Adrenal gland (tissue), 12 donors: ENCODE results near the gene NDUFS6. TPM values are rescaled to one million over a fixed set of nuclear protein-coding genes. Genes with fewer than 3 reads are reported as not detected.

Experiments used
- DNase-seq, 7 donors: peaks; one replicate each; pipeline ENCODE4 v3.0.0-alpha.2; 2019 to 2020
- H3K27ac ChIP-seq, 5 donors: fragments of 200-600 bp; sonication (generic) in 4 of 5; 1 replicate in 3 of 5; 2 replicates in 2 of 5; pipeline versions ENCODE4 v1.5.1 to v1.8.0; 2016 to 2020; ENCODE audit warnings: mild to moderate bottlenecking in 1 of 5
- H3K27me3 ChIP-seq: fragments of 200-600 bp; 2 replicates; pipeline ENCODE4 v1.8.0; 2021
- H3K36me3 ChIP-seq, 2 donors: fragments of 200-600 bp; replicated peaks in 1 of 2; 1 replicate in 1 of 2; 2 replicates in 1 of 2; pipeline versions ENCODE4 v1.5.1 to v1.8.0; 2018 to 2022
- H3K4me1 ChIP-seq, 2 donors: fragments of 200-600 bp; replicated peaks in 1 of 2; 1 replicate in 1 of 2; 2 replicates in 1 of 2; pipeline versions ENCODE4 v1.5.1 to v1.8.0; 2018 to 2021
- H3K4me3 ChIP-seq, 4 donors: fragments of 200-600 bp; sonication (generic) in 3 of 4; one replicate each; pipeline ENCODE4 v1.5.1; 2016 to 2018
- H3K9me3 ChIP-seq, 3 donors: fragments of 200-600 bp; sonication (generic) in 1 of 3; replicated peaks in 1 of 3; 1 replicate in 2 of 3; 2 replicates in 1 of 3; pipeline versions ENCODE4 v1.5.1 to v1.8.0; 2016 to 2021
- CTCF ChIP-seq, 6 experiments: fragments of 450-650 bp in 4 of 6; fragments of 200-600 bp in 2 of 6; sonication (generic) in 1 of 6; IDR thresholded peaks; 1 replicate in 5 of 6; 2 replicates in 1 of 6; pipeline versions ENCODE4 v1.5.1 to v1.8.0; 2016 to 2021; ENCODE audit warnings: antibody characterized with exemption in 6 of 6, mild to moderate bottlenecking in 2 of 6, moderate library complexity in 1 of 6
- POLR2A ChIP-seq, 2 donors: fragments of 450-650 bp; IDR thresholded peaks; one replicate each; pipeline ENCODE4 v1.6.1; 2017; ENCODE audit warnings: antibody characterized with exemption in 2 of 2, mild to moderate bottlenecking in 2 of 2, moderate library complexity in 1 of 2
- WGBS, 4 donors: extraction: QIAGEN DNeasy Blood & Tissue Kit in 2 of 4; methylation state at CpG; one replicate each; pipeline versions ENCODE4 v1.1.5 to v1.1.7; 2013 to 2017; 5-methylcytosine and 5-hydroxymethylcytosine counted together
- intact Hi-C, 2 donors: fragments of 100-400 bp; cut with DNase I; formaldehyde crosslinking; loops; one replicate each; pipeline versions ENCODE4 v1.14.1 to v1.15.0; 2022 to 2023
- polyA plus RNA-seq, 3 donors: library from polyadenylated mRNA; stranded (reverse); fragments of 200-250 nt in 2 of 3; fragments of 350-450 nt in 1 of 3; fragmentation: Illumina TruSeq in 1 of 3; extraction: RNeasy Lipid Tissue Mini Kit (QIAGEN cat#74804) in 1 of 3; gene quantifications; one replicate each; pipeline ENCODE4 v1.2.3, GENCODE V29; 2013 to 2014
- total RNA-seq, 9 donors: library from RNA; depleted of rRNA in 4 of 9; stranded (reverse); fragments of >200 nt in 4 of 9; fragments of 120-200 nt in 1 of 9; fragmentation: NEBNext Ultra II Directional in 1 of 9; extraction: Animal tissue kit (Norgen Biotek cat#: 25700) in 1 of 9; gene quantifications; one replicate each; pipeline versions ENCODE4 v1.1.0 to v1.2.4, GENCODE V29; 2013 to 2023
- donor health status: healthy with polysubstance abuse.
- donor health status: Bipolar disorder and iron deficiency.
- donor health status: DM: yes; HTN: yes; CAD: no.
- donor health status: DM: no; HTN: no; CAD: no.
- donor health status: DM: no; HTN: no; CAD: no.
- donor health status: DM: yes; HTN: yes; CAD: no.

Gene NDUFS6
- total and polyA plus RNA-seq, 12 donors = 23.3 to 75.8 (median 37.9) TPM

- WGBS, 4 donors = 94 to 97% (median 96%) methylated on average over 2 to 4 of the region's 4 CpGs
- DNase-seq = no peak
- Histone ChIP-seq H3K27me3 (no peaks in the 10 kb centered on the region), H3K4me1 (no peaks in the 10 kb centered on the region), H3K4me3 (no peak overlapping the region), H3K36me3 (peaks cover 0 to 12% of the 10 kb centered on the region in 2 donors), H3K9me3 (no peaks in the 10 kb centered on the region), H3K27ac (no peak overlapping the region)
- intact Hi-C loops = no loop called here
- TF ChIP-seq POLR2A (IDR thresholded peaks at IDR 0.05) = no peak
These were observed 19.7 kb downstream of the NDUFS6 start for GRCh38 chr5:1820926-1821325.

DNA sequence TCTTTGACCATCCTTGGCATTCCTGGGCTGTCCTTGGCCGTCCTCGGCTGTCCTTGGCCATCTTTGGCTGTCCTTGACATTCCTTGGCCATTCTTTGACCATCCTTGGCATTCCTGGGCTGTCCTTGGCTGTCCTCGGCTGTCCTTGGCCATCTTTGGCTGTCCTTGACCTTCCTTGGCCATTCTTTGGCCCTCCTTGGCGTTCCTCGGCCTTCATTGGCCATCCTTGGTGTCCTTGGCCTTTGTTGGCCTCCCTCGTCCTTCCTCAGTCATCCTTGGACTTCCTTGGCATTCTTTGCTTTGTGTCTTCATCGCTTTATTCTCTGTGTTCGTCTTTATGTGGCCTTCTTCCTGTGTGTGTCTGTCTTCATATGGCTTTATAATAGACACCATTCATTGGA is 20.7 kb downstream of the NDUFS6 start:
- Histone ChIP-seq H3K27me3 (no peaks in the 10 kb centered on the region), H3K4me3 (no peak overlapping the region), H3K9me3 (no peaks in the 10 kb centered on the region), H3K4me1 (no peaks in the 10 kb centered on the region), H3K27ac (no peak overlapping the region), H3K36me3 (peaks cover 0 to 5% of the 10 kb centered on the region in 2 donors)
- TF ChIP-seq POLR2A (IDR thresholded peaks at IDR 0.05) (no peak), CTCF (IDR thresholded peaks at IDR 0.05) (no peak)
- WGBS, 4 donors = 60 to 68% (median 63%) methylated on average over 8 of the region's 8 CpGs
- DNase-seq = no peak
- intact Hi-C loops = no loop called here

- H3K4me1 ChIP-seq = no peaks in the 10 kb centered on the region
- no peaks in the 10 kb centered on the region for H3K27me3 ChIP-seq
- TF ChIP-seq CTCF (IDR thresholded peaks at IDR 0.05) (no peak), POLR2A (IDR thresholded peaks at IDR 0.05) (no peak)
- H3K36me3 ChIP-seq = no peaks in the 10 kb centered on the region
- no peaks in the 10 kb centered on the region for H3K9me3 ChIP-seq
- WGBS, 4 donors = 83 to 100% (median 95%) methylated on average over 7 to 12 of the region's 12 CpGs
- H3K27ac ChIP-seq = no peak overlapping the region
- no peak overlapping the region for H3K4me3 ChIP-seq
- intact Hi-C loops = no loop called here
- no peak for DNase-seq
These were observed 22.3 kb downstream of the NDUFS6 start for GRCh38 chr5:1823381-1824034.

GRCh38 chr5:1824109-1824821 is 23.1 kb downstream of the NDUFS6 start:
- Histone ChIP-seq H3K36me3 (no peaks in the 10 kb centered on the region), H3K9me3 (no peaks in the 10 kb centered on the region), H3K4me1 (no peaks in the 10 kb centered on the region), H3K27me3 (no peaks in the 10 kb centered on the region), H3K27ac (no peak overlapping the region), H3K4me3 (no peak overlapping the region)
- no peak for TF ChIP-seq POLR2A (IDR thresholded peaks at IDR 0.05)
- TF ChIP-seq CTCF (IDR thresholded peaks at IDR 0.05) = no peak
- intact Hi-C loops = no loop called here
- DNase-seq = no peak
- 88 to 93% (median 93%) methylated on average over 9 to 25 of the region's 25 CpGs for WGBS, 4 donors
